ENCODE results near the gene GLYR1. TPM values are rescaled to one million over a fixed set of nuclear protein-coding genes. Genes with fewer than 3 reads are reported as not detected.

GLYR1 gene
- total and polyA plus RNA-seq, 2 of the 4 experiments (the other 2 are of a cell fraction): 26.0 to 54.2 TPM

GRCh38 chr16:4820652-4821051 is 26.4 kb downstream of the GLYR1 start:
- BruUV-seq (replicated peaks): no TSS peak
- no peak overlapping the region for H3K18ac ChIP-seq (ENCODE audit: low read depth, low read length)
- no peak overlapping the region for H4K91ac ChIP-seq (ENCODE audit: insufficient read depth, low read depth, low read length)
- H2BK15ac ChIP-seq (ENCODE audit: low read depth, low read length): no peak overlapping the region
- no peak overlapping the region for H3K56ac ChIP-seq (ENCODE audit: extremely low read depth, insufficient read depth, low read length)
- ChIA-PET CTCF (no interaction called here), POLR2A (ENCODE audit: unreplicated experiment) (no interaction called here)
- DNase-seq (no peak), ATAC-seq (ENCODE audit: low read depth) (no peak)
- dilution Hi-C loops (cut with HindIII; ENCODE audit: low sequenced_read_pairs, unreplicated experiment): no loop called here
- H3K79me1 ChIP-seq (ENCODE audit: low read depth in 1 of 2, low read length in 2 of 2): peaks cover 12 to 14% of the 10 kb centered on the region in 2 experiments; a peak in 3 of 4 replicates
- no peaks in the 10 kb centered on the region for H3K9me3 ChIP-seq (ENCODE audit: control insufficient read depth, insufficient read depth, low read length)
- intact Hi-C loops (cut with micrococcal nuclease): no loop called here
- no peak overlapping the region for H4K8ac ChIP-seq (ENCODE audit: low read depth in 2 of 2, low read length in 2 of 2)
- in situ Hi-C loops (cut with MboI; ENCODE audit: low sequenced_read_pairs): no loop called here
- H3K27ac ChIP-seq (ENCODE audit: insufficient read depth, low read length): no peak overlapping the region
- no peak overlapping the region for H2BK20ac ChIP-seq (ENCODE audit: low read depth, low read length)
- H3K4me2 ChIP-seq (ENCODE audit: low read depth, low read length): no peak overlapping the region
- TF ChIP-seq FOS (IDR thresholded peaks at IDR 0.05; ENCODE audit: low read depth, low read length) (no peak), SMC3 (IDR thresholded peaks at IDR 0.05; ENCODE audit: low read depth, low read length) (no peak), USF2 (IDR thresholded peaks at IDR 0.05; ENCODE audit: low read depth, low read length) (no peak), CEBPB (IDR thresholded peaks at IDR 0.05; ENCODE audit: low read depth, low read length) (no peak)
- H3K4me1 ChIP-seq (ENCODE audit: control insufficient read depth, insufficient read depth, low read length): no peaks in the 10 kb centered on the region
- H4K5ac ChIP-seq (ENCODE audit: low read depth, low read length): no peak overlapping the region
- WGBS, 2 experiments (ENCODE audit: extremely low coverage in 2 of 2, insufficient read length in 1 of 2): 96% methylated on average over 3 of the region's 6 CpGs; no CpG with 5 or more reads in 1 of the 2 experiments
- H3K23ac ChIP-seq (ENCODE audit: low read depth, low read length): no peak overlapping the region
- no peak overlapping the region for H2AK5ac ChIP-seq (ENCODE audit: low read depth, low read length)
- H3K9ac ChIP-seq (ENCODE audit: low read depth, low read length): no peak overlapping the region
- peaks cover 5% of the 10 kb centered on the region; the same call in 1 of the 2 replicates for H4K20me1 ChIP-seq (ENCODE audit: insufficient read depth, low read length)
- no peak overlapping the region for H3K14ac ChIP-seq (replicated peaks; ENCODE audit: low read depth, low read length)
- no peak overlapping the region for H3K4ac ChIP-seq (ENCODE audit: low read depth, low read length)
- H2BK120ac ChIP-seq (ENCODE audit: low read depth, low read length): no peak overlapping the region
- H3K9me1 ChIP-seq (ENCODE audit: insufficient read depth, low read length): no peaks in the 10 kb centered on the region
- H3K36me3 ChIP-seq (ENCODE audit: control insufficient read depth, insufficient read depth, low read length): peaks cover 58% of the 10 kb centered on the region
- H3K4me3 ChIP-seq (ENCODE audit: insufficient read depth, low read depth, low read length): no peak overlapping the region
- H2AK9ac ChIP-seq (replicated peaks; ENCODE audit: low read depth, low read length, poor library complexity): no peak overlapping the region
- H2AFZ ChIP-seq (replicated peaks; ENCODE audit: low read length, poor library complexity): no peak overlapping the region
- no peaks in the 10 kb centered on the region for H3K27me3 ChIP-seq (ENCODE audit: control insufficient read depth, insufficient read depth, low read length)
- H2BK5ac ChIP-seq (ENCODE audit: low read depth, low read length, poor library complexity, severe bottlenecking): no peak overlapping the region
